Ishikawa (cell line): ENCODE data around the gene ZC3H12C.

ENCODE experiments used
- CEBPB ChIP-seq: IDR thresholded peaks from 2 replicates; pipeline ENCODE4 v1.6.1; 2012
- CREB1 ChIP-seq: IDR thresholded peaks from 2 replicates; pipeline ENCODE4 v1.6.1; 2012; ENCODE audit warnings: low read depth
- EGR1 ChIP-seq: IDR thresholded peaks from 2 replicates; pipeline ENCODE4 v1.6.1; 2012
- EP300 ChIP-seq: IDR thresholded peaks from 2 replicates; pipeline ENCODE4 v1.6.1; 2012; ENCODE audit warnings: borderline replicate concordance
- FOXM1 ChIP-seq: IDR thresholded peaks from 2 replicates; pipeline ENCODE4 v1.6.1; 2012; ENCODE audit warnings: low read depth, borderline replicate concordance
- NFIC ChIP-seq: IDR thresholded peaks from 2 replicates; pipeline ENCODE4 v1.6.1; 2012
- RAD21 ChIP-seq: IDR thresholded peaks from 2 replicates; pipeline ENCODE4 v1.6.1; 2012; ENCODE audit warnings: low read depth
- TAF1 ChIP-seq: IDR thresholded peaks from 2 replicates; pipeline ENCODE4 v1.6.1; 2012; ENCODE audit warnings: low read depth, mild to moderate bottlenecking
- TCF12 ChIP-seq: IDR thresholded peaks from 2 replicates; pipeline ENCODE4 v1.6.1; 2012; ENCODE audit warnings: low read depth
- TEAD4 ChIP-seq: IDR thresholded peaks from 2 replicates; pipeline ENCODE4 v1.6.1; 2012
- USF1 ChIP-seq: IDR thresholded peaks from 2 replicates; pipeline ENCODE4 v1.6.1; 2012
- YY1 ChIP-seq: IDR thresholded peaks from 2 replicates; pipeline ENCODE4 v1.6.1; 2012; ENCODE audit warnings: low read depth
- ZBTB7A ChIP-seq: IDR thresholded peaks from 2 replicates; pipeline ENCODE4 v1.6.1; 2012; ENCODE audit warnings: low read depth
- TF ChIP-seq, protein P1 (sequence below): IDR thresholded peaks from 2 replicates; pipeline ENCODE4 v1.6.1; 2012; ENCODE audit warnings: low read depth, mild to moderate bottlenecking
- TF ChIP-seq, protein P2 (sequence below): IDR thresholded peaks from 2 replicates; pipeline ENCODE4 v1.6.1; 2012

Gene ZC3H12C

GRCh38 chr11:110094298-110095285 is 1.4 kb downstream of the ZC3H12C start:
- TF ChIP-seq RAD21 (no peak), TCF12 (no peak), EGR1 (no peak), YY1 (no peak), NFIC (no peak), USF1 (no peak), CREB1 (no peak), TEAD4 (no peak), TAF1 (no peak), EP300 (no peak), FOXM1 (no peak), ZBTB7A (no peak), CEBPB (no peak)
- TF ChIP-seq, protein P1, sequence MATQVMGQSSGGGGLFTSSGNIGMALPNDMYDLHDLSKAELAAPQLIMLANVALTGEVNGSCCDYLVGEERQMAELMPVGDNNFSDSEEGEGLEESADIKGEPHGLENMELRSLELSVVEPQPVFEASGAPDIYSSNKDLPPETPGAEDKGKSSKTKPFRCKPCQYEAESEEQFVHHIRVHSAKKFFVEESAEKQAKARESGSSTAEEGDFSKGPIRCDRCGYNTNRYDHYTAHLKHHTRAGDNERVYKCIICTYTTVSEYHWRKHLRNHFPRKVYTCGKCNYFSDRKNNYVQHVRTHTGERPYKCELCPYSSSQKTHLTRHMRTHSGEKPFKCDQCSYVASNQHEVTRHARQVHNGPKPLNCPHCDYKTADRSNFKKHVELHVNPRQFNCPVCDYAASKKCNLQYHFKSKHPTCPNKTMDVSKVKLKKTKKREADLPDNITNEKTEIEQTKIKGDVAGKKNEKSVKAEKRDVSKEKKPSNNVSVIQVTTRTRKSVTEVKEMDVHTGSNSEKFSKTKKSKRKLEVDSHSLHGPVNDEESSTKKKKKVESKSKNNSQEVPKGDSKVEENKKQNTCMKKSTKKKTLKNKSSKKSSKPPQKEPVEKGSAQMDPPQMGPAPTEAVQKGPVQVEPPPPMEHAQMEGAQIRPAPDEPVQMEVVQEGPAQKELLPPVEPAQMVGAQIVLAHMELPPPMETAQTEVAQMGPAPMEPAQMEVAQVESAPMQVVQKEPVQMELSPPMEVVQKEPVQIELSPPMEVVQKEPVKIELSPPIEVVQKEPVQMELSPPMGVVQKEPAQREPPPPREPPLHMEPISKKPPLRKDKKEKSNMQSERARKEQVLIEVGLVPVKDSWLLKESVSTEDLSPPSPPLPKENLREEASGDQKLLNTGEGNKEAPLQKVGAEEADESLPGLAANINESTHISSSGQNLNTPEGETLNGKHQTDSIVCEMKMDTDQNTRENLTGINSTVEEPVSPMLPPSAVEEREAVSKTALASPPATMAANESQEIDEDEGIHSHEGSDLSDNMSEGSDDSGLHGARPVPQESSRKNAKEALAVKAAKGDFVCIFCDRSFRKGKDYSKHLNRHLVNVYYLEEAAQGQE = no peak
- TF ChIP-seq, protein P2, sequence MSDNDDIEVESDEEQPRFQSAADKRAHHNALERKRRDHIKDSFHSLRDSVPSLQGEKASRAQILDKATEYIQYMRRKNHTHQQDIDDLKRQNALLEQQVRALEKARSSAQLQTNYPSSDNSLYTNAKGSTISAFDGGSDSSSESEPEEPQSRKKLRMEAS = no peak

GRCh38 chr11:110095554-110095953 is 2.4 kb downstream of the ZC3H12C start:
- TF ChIP-seq FOXM1 (no peak), NFIC (no peak), CREB1 (no peak), EP300 (no peak), TEAD4 (no peak)
- TF ChIP-seq, protein P1 = no peak
- TF ChIP-seq, protein P2 = no peak

GRCh38 chr11:110096496-110096895 is 3.3 kb downstream of the ZC3H12C start:
- no peak for TF ChIP-seq EGR1
- no peak for TF ChIP-seq FOXM1
- TF ChIP-seq NFIC = no peak
- no peak for TF ChIP-seq YY1
- no peak for TF ChIP-seq TCF12
- TF ChIP-seq RAD21 = no peak
- no peak for TF ChIP-seq TEAD4
- TF ChIP-seq TAF1 = no peak
- no peak for TF ChIP-seq CREB1
- TF ChIP-seq EP300 = no peak

GRCh38 chr11:110097459-110098012 is 4.3 kb downstream of the ZC3H12C start:
- TF ChIP-seq EGR1 (no peak), EP300 (no peak), RAD21 (no peak), NFIC (no peak), CEBPB (no peak), ZBTB7A (no peak), USF1 (no peak), TCF12 (no peak), YY1 (no peak), TEAD4 (no peak), CREB1 (no peak), FOXM1 (no peak)
- TF ChIP-seq, protein P2 = no peak
- TF ChIP-seq, protein P1 = no peak
